Kidney capillary endothelial cell (primary cell): ENCODE measurements around the gene ARMC3.

Experiments
- DNase-seq: peaks from one replicate; pipeline ENCODE4 v3.0.0-alpha.2; 2018; ENCODE audit warnings: low spot score

ARMC3 gene

GRCh38 chr10:23075672-23076071 lies 147.8 kb downstream of the ARMC3 start:
- no peak for DNase-seq

DNA sequence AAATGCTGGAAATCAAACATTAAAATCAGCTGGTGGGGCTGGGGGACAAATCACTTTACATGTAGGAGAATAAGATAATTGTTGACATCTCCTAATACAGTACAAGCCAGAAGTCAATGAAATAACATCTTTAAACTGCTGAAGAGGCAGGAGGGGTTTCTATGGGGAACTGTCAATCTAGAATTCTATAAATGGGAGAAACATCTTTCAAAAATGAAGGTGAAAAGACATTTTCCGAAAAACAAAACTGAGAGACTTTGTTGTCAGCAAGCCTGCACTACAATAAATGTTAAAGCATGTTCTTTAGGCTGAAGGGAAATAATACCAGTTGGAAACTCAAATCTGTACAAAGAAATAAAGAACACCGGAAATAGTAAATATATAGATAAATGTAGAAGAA lies 150.3 kb downstream of the ARMC3 start:
- DNase-seq: no peak

DNA sequence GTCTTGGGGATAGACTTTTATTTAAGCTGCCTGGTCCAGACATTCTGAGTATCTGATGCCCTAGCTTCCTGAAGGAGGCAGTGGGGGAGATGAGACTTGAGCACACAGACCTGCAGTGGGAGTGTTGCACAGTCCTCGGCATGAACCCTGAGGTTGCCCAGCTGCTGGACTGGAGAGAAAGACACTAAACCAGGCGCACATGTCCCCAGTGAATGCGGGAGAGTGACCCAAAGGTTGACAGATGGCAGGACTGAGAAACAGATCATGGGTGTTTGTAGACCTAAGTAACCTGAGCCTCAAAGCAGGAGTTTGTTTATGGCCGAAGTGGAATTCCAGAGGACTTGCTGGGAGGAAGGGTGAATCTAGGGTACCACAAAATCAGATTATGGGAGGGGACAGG lies 151.8 kb downstream of the ARMC3 start:
- no peak for DNase-seq

- no peak for DNase-seq
Measured at GRCh38 chr10:23080262-23080661, 152.4 kb downstream of the ARMC3 start.

DNA sequence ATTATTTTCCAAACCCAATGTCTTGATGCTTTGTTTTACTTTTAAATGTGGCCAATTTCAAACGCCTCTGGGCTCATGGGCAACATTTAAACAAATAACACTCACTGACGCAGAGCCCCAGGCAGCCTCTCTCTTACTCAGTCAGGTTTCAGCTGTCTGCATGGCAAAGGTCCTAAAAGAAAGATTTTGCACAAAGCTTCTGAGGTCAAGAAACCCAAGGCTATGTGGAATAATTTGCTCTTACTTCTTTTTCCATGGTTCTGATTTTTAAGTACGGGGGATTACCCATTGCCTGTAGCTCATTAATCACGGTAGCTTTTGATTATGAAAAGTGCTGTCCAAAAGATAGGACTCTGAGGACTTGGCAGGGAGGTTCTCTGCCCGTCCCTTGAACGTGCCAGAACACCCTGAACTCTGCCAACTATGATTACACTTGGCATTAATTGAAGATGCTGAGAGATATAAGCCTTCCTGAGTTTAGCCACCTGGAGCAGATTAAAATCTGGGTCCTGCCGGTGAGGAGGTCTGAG lies 153.4 kb downstream of the ARMC3 start:
- DNase-seq: no peak

- DNase-seq: peak; percentile 26
Measured at GRCh38 chr10:23081891-23082290, 154.0 kb downstream of the ARMC3 start.
